ENCODE data around the gene CDK1.

- TF ChIP-seq, protein P1, sequence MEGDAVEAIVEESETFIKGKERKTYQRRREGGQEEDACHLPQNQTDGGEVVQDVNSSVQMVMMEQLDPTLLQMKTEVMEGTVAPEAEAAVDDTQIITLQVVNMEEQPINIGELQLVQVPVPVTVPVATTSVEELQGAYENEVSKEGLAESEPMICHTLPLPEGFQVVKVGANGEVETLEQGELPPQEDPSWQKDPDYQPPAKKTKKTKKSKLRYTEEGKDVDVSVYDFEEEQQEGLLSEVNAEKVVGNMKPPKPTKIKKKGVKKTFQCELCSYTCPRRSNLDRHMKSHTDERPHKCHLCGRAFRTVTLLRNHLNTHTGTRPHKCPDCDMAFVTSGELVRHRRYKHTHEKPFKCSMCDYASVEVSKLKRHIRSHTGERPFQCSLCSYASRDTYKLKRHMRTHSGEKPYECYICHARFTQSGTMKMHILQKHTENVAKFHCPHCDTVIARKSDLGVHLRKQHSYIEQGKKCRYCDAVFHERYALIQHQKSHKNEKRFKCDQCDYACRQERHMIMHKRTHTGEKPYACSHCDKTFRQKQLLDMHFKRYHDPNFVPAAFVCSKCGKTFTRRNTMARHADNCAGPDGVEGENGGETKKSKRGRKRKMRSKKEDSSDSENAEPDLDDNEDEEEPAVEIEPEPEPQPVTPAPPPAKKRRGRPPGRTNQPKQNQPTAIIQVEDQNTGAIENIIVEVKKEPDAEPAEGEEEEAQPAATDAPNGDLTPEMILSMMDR (IDR thresholded peaks at IDR 0.05; ENCODE audit: control extremely low read depth in 1 of 3, insufficient read depth in 1 of 3, low read depth in 1 of 3, low read length in 3 of 3): no peak
- no peak for TF ChIP-seq EZH2 (IDR thresholded peaks at IDR 0.05; ENCODE audit: low read depth, low read length, severe bottlenecking)
- TF ChIP-seq SUZ12 (IDR thresholded peaks at IDR 0.05; ENCODE audit: low read length): no peak
- TF ChIP-seq MAX (IDR thresholded peaks at IDR 0.05): no peak
- TF ChIP-seq SRF (IDR thresholded peaks at IDR 0.05; ENCODE audit: low read depth, low read length): no peak
- no peak for TF ChIP-seq CBX5 (IDR thresholded peaks at IDR 0.05; ENCODE audit: low read depth, low read length)
- TF ChIP-seq, protein P2, sequence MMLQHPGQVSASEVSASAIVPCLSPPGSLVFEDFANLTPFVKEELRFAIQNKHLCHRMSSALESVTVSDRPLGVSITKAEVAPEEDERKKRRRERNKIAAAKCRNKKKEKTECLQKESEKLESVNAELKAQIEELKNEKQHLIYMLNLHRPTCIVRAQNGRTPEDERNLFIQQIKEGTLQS (IDR thresholded peaks at IDR 0.05; ENCODE audit: insufficient read depth, low read depth, low read length): no peak
- no peak for TF ChIP-seq POLR2AphosphoS5 (IDR thresholded peaks at IDR 0.05; ENCODE audit: low read depth, low read length)
- TF ChIP-seq GABPA (IDR thresholded peaks at IDR 0.05; ENCODE audit: borderline replicate concordance, insufficient read depth, low read length): no peak
- no peak for TF ChIP-seq SIN3A (conservative IDR thresholded peaks at IDR 0.05 in 1 of 2, IDR thresholded peaks at IDR 0.05 in 1 of 2; ENCODE audit: low read depth in 1 of 2, low read length in 2 of 2)
- no peak for TF ChIP-seq USF2 (IDR thresholded peaks at IDR 0.05; ENCODE audit: low read length)
- no peak for TF ChIP-seq YY1 (IDR thresholded peaks at IDR 0.05; ENCODE audit: low read depth, low read length)
- TF ChIP-seq NRF1 (IDR thresholded peaks at IDR 0.05; ENCODE audit: low read depth, low read length): no peak
- TF ChIP-seq RAD21 (IDR thresholded peaks at IDR 0.05 in 1 of 2, conservative IDR thresholded peaks at IDR 0.05 in 1 of 2; ENCODE audit: low read depth in 2 of 2, low read length in 2 of 2): no peak
These were observed 25.6 kb downstream of the CDK1 start for GRCh38 chr10:60803865-60804264.

Measured in H1 (cell line).